OCI-LY3 (cell line): ENCODE measurements around the gene FPR1.

Experiments
- H2AFZ ChIP-seq: fragments of 200-600, 300-600 bp; shearing (Covaris generic); 2 replicates; pipeline ENCODE4 v1.6.0; 2014; ENCODE audit warnings: antibody characterized with exemption, low read depth, low read length
- H3K27ac ChIP-seq: fragments of 200-600, 300-600 bp; sonication (generic); 2 replicates; pipeline ENCODE4 v1.5.1; 2014; ENCODE audit warnings: mild to moderate bottlenecking, low read length, moderate library complexity, mixed read lengths
- H3K27me3 ChIP-seq: fragments of 200-600, 300-600 bp; sonication (generic); 2 replicates; pipeline ENCODE4 v1.6.1; 2014; ENCODE audit warnings: low read depth, low read length, mixed read lengths
- H3K36me3 ChIP-seq: fragments of 200-600, 300-600 bp; sonication (generic); replicated peaks from 2 replicates; pipeline ENCODE3; 2014; ENCODE audit warnings: low read depth, low read length, mixed read lengths
- H3K4me1 ChIP-seq: fragments of 300-600, 200-600 bp; sonication (generic); 2 replicates; pipeline ENCODE4 v1.6.1; 2014; ENCODE audit warnings: low read length, mixed read lengths
- H3K4me2 ChIP-seq: fragments of 200-600, 300-600 bp; sonication (generic); 2 replicates; pipeline ENCODE4 v1.6.1; 2014; ENCODE audit warnings: low read length, mixed read lengths
- H3K4me3 ChIP-seq: fragments of 300-600, 200-600 bp; sonication (generic); 2 replicates; pipeline ENCODE4 v1.5.1; 2014; ENCODE audit warnings: antibody characterized with exemption, mild to moderate bottlenecking, low read length, moderate library complexity
- H3K79me2 ChIP-seq: fragments of 300-600, 200-600 bp; shearing (Covaris generic); 2 replicates; pipeline ENCODE4 v1.6.1; 2014; ENCODE audit warnings: mild to moderate bottlenecking, low read length, mixed read lengths
- H3K9ac ChIP-seq: fragments of 300-600, 200-600 bp; shearing (Covaris generic); 2 replicates; pipeline ENCODE4 v1.6.0; 2014; ENCODE audit warnings: mild to moderate bottlenecking, low read length, moderate library complexity
- H3K9me3 ChIP-seq: fragments of 200-600, 300-600 bp; shearing (Covaris generic); 2 replicates; pipeline ENCODE4 v1.6.1; 2014; ENCODE audit warnings: low read length, mixed read lengths; ENCODE audit not compliant: insufficient read depth
- H4K20me1 ChIP-seq: fragments of 200-600, 300-600 bp; sonication (generic); 2 replicates; pipeline ENCODE4 v1.6.1; 2016; ENCODE audit warnings: low read length, mixed read lengths; ENCODE audit not compliant: insufficient read depth
- EZH2phosphoT487 ChIP-seq: fragments of 200-600 bp; shearing (Covaris generic); IDR thresholded peaks from 2 replicates; pipeline ENCODE4 v1.6.1; 2018; ENCODE audit warnings: antibody characterized with exemption, mixed run types, low read depth
- TF ChIP-seq, protein P1 (sequence below): fragments of 200-600, 300-600 bp; sonication (generic); IDR thresholded peaks from 2 replicates; pipeline ENCODE4 v1.5.1; 2014; ENCODE audit warnings: antibody characterized with exemption, low read length, low read depth

The FPR1 gene

GRCh38 chr19:51737924-51738323 is 13.8 kb downstream of the FPR1 start:
- TF ChIP-seq, protein P1, sequence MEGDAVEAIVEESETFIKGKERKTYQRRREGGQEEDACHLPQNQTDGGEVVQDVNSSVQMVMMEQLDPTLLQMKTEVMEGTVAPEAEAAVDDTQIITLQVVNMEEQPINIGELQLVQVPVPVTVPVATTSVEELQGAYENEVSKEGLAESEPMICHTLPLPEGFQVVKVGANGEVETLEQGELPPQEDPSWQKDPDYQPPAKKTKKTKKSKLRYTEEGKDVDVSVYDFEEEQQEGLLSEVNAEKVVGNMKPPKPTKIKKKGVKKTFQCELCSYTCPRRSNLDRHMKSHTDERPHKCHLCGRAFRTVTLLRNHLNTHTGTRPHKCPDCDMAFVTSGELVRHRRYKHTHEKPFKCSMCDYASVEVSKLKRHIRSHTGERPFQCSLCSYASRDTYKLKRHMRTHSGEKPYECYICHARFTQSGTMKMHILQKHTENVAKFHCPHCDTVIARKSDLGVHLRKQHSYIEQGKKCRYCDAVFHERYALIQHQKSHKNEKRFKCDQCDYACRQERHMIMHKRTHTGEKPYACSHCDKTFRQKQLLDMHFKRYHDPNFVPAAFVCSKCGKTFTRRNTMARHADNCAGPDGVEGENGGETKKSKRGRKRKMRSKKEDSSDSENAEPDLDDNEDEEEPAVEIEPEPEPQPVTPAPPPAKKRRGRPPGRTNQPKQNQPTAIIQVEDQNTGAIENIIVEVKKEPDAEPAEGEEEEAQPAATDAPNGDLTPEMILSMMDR, result no peak
- TF ChIP-seq EZH2phosphoT487, result no peak
- Histone ChIP-seq H3K4me2 (no peak overlapping the region), H3K36me3 (no peaks in the 10 kb centered on the region), H3K27me3 (peaks cover 33% of the 10 kb centered on the region), H3K9ac (no peak overlapping the region), H4K20me1 (no peaks in the 10 kb centered on the region), H2AFZ (no peak overlapping the region), H3K4me3 (no peak overlapping the region), H3K27ac (no peak overlapping the region), H3K9me3 (no peaks in the 10 kb centered on the region), H3K4me1 (no peaks in the 10 kb centered on the region), H3K79me2 (no peaks in the 10 kb centered on the region)

DNA sequence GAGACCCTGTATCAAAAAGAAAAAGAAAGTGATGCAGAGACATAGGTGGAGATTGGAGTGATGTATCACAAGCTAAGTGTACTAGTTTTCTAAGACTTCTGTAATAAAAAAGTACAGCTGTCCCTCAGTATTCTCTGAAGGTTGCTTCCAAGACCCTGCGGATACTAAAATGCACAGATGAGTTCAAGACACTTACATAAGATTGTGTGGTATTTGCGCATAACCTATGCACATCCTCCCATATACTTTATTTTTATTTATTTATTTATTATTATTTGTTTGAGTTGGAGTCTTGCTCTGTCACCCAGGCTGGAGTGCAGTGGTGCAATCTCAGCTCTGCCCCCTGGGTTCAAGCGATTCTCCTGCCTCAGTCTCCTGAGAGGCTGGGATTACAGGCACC is 14.3 kb downstream of the FPR1 start:
- H3K4me3 ChIP-seq, result no peak overlapping the region
- H3K27me3 ChIP-seq, result peaks cover 33% of the 10 kb centered on the region
- H3K4me1 ChIP-seq, result no peaks in the 10 kb centered on the region
- no peaks in the 10 kb centered on the region for H3K36me3 ChIP-seq
- no peak overlapping the region for H3K9ac ChIP-seq
- H3K27ac ChIP-seq, result no peak overlapping the region
- H4K20me1 ChIP-seq, result no peaks in the 10 kb centered on the region
- no peaks in the 10 kb centered on the region for H3K79me2 ChIP-seq
- H2AFZ ChIP-seq, result no peak overlapping the region
- TF ChIP-seq EZH2phosphoT487, result no peak
- TF ChIP-seq, protein P1, result no peak
- no peaks in the 10 kb centered on the region for H3K9me3 ChIP-seq
- no peak overlapping the region for H3K4me2 ChIP-seq

DNA sequence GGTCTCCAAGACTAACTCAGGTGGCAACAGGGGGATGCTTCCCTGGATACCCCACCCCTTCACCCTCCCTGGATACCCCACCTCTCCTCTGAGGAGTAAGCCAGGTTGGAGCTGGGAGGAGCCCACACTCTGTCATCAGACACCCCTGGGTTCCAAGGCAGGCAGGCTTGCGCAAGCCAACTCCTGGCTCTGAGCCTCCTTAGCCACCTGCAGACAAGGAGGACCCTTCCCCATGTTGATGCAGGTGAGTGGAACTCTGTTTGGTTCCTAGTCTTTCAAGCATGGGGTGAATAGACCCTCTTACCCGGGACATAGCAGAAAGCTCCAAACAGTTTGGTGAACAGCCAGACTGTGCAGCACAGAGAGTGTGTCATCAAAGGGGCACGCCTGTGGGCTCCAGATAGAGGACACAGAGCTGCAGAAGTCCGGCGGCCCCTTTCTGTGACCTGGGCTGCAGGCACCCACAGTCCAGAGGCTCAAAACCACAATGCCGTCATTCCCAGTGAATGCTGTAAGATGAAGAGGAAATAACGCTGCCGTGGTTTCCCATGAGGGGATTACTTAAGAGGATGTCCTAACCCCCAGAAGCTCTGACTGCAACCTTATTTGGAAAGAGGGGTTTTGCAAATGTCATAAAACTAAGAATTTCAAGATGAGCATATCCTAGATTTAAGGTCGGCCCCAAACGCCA is 15.8 kb downstream of the FPR1 start:
- H3K4me2 ChIP-seq, result no peak overlapping the region
- TF ChIP-seq EZH2phosphoT487, result no peak
- TF ChIP-seq, protein P1, result no peak
- H4K20me1 ChIP-seq, result no peaks in the 10 kb centered on the region
- H3K4me1 ChIP-seq, result no peaks in the 10 kb centered on the region
- H3K9ac ChIP-seq, result no peak overlapping the region
- H2AFZ ChIP-seq, result no peak overlapping the region
- no peak overlapping the region for H3K4me3 ChIP-seq
- peaks cover 33% of the 10 kb centered on the region for H3K27me3 ChIP-seq
- no peaks in the 10 kb centered on the region for H3K36me3 ChIP-seq
- no peak overlapping the region for H3K27ac ChIP-seq
- H3K9me3 ChIP-seq, result no peaks in the 10 kb centered on the region
- H3K79me2 ChIP-seq, result no peaks in the 10 kb centered on the region

DNA sequence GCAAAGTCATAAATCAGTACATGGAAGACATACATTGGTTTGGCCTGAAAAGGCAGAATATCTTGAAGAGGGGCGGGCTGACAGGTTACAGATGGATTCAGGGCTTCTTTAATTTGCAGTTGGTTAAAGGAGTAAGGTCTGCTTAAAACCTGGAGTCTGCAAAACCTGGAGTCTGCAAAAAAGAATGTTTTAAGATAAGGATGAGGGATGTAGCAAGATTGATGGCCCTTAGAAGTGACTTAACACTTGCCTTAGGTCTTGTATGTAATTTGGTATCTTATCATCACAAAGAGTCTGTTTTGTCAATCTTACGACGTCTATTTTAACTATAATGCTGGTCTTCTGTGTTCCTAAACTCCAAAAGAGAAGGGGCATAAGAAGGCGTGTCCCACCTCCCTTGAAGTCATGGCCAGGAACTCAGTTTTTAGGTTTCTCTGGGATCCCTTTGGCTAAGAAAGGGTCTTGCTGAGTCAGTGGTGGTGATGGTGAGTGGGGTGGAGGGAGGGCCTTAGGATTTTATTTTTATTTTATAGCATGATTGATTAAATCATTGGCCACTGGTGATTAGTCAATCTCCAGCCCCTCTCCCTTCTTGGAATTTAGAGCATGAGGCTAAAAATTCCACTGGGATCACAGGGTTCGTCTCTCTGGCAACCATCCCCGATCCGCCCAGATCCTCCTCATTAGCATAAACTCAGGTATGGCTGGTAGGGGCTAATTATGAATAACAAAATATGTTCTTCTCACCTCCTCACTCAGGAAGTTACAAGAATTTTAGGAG is 17.7 kb downstream of the FPR1 start:
- H3K9ac ChIP-seq, result no peak overlapping the region
- peaks cover 31% of the 10 kb centered on the region for H3K27me3 ChIP-seq
- H3K4me2 ChIP-seq, result no peak overlapping the region
- H2AFZ ChIP-seq, result no peak overlapping the region
- H3K36me3 ChIP-seq, result no peaks in the 10 kb centered on the region
- no peaks in the 10 kb centered on the region for H4K20me1 ChIP-seq
- no peaks in the 10 kb centered on the region for H3K4me1 ChIP-seq
- no peaks in the 10 kb centered on the region for H3K79me2 ChIP-seq
- TF ChIP-seq EZH2phosphoT487, result no peak
- TF ChIP-seq, protein P1, result no peak
- H3K27ac ChIP-seq, result no peak overlapping the region
- no peaks in the 10 kb centered on the region for H3K9me3 ChIP-seq
- H3K4me3 ChIP-seq, result no peak overlapping the region
